Measurements from ENCODE around the gene VPS51.

VPS51 gene

GRCh38 chr11:65083134-65083833 is 12.7 kb upstream of the VPS51 start:
- peaks cover 18% of the 10 kb centered on the region for H3K79me2 ChIP-seq (ENCODE audit: insufficient read depth, low read length)
- H3K36me3 ChIP-seq (ENCODE audit: insufficient read depth, low read length), result peaks cover 72% of the 10 kb centered on the region
- no peak overlapping the region for H2AFZ ChIP-seq (ENCODE audit: low read length)

DNA sequence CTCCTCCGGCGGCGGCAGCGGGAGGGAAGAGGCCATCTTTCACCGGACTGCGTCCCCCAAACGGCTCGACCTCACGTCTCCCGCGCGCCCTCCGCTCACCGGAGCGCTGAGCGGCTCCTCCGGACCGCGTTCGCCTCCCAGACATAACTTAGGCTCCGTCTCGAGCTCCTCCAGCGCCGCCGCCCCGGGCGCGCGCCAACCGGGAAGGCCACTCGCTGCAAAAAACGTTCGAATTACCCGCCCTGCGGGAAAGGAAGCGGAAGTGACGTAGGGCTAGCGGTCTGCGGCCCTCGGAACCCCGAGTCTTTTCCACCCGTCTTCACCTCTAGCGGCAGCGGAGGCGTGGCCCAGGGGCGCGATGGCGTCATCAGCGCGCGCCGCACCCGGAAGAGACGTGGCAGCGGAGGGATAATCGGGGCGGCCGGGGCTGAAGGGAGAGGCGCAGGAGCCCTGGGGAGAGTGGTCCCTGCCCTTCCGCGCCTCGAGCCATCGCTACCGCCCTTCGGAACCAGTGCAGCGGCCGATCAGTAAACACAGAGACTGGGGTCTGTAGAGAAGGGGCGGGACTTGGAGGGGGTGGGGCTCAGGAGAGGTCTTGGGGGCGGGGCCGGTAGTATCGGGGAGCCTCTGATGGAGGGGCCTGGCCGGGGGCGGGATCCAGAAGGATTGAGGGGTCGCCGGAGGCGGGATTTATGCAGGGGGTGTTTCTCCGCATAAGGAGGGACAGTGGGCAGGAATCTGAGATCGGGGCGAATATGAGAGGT is 12.0 kb upstream of the VPS51 start, which contains the start of the genes CDCA5 and ZFPL1:
Gene CDCA5, minus strand, starts transcription at position 207 of the 764 bp plus-strand sequence. Its CDS starts 62 bp downstream, at position 145.
Gene ZFPL1, plus strand, starts transcription at position 389 of the 764 bp plus-strand sequence. CDS start 477 bp downstream, outside the sequence.
- Histone ChIP-seq H3K27ac (ENCODE audit: low read depth, low read length, poor library complexity, severe bottlenecking) (peak within 1 kb of the TSS; percentile 62), H2AFZ (ENCODE audit: low read length) (no peak within 1 kb of the TSS), H3K9me2 (ENCODE audit: low read depth, low read length) (no peaks in the 10 kb centered on the region), H3K4me3 (ENCODE audit: low read depth, low read length, poor library complexity, severe bottlenecking) (peak within 1 kb of the TSS; percentile 97), H4K20me1 (ENCODE audit: insufficient read depth, low read length) (no peaks in the 10 kb centered on the region), H3K9me3 (ENCODE audit: low read length) (no peaks in the 10 kb centered on the region), H3K9ac (ENCODE audit: low read length) (peak within 1 kb of the TSS; percentile 98), H3K79me2 (ENCODE audit: insufficient read depth, low read length) (peaks cover 18% of the 10 kb centered on the region), H3K4me1 (ENCODE audit: insufficient read depth, low read length, severe bottlenecking) (peaks cover 42% of the 10 kb centered on the region), H3K36me3 (ENCODE audit: insufficient read depth, low read length) (peaks cover 68% of the 10 kb centered on the region), H3K27me3 (ENCODE audit: insufficient read depth, low read length) (no peaks in the 10 kb centered on the region), H3F3A (ENCODE audit: insufficient read depth, low read length) (no peaks in the 10 kb centered on the region), H3K4me2 (ENCODE audit: low read length) (peak within 1 kb of the TSS; percentile 98)
- TF ChIP-seq, protein P1, sequence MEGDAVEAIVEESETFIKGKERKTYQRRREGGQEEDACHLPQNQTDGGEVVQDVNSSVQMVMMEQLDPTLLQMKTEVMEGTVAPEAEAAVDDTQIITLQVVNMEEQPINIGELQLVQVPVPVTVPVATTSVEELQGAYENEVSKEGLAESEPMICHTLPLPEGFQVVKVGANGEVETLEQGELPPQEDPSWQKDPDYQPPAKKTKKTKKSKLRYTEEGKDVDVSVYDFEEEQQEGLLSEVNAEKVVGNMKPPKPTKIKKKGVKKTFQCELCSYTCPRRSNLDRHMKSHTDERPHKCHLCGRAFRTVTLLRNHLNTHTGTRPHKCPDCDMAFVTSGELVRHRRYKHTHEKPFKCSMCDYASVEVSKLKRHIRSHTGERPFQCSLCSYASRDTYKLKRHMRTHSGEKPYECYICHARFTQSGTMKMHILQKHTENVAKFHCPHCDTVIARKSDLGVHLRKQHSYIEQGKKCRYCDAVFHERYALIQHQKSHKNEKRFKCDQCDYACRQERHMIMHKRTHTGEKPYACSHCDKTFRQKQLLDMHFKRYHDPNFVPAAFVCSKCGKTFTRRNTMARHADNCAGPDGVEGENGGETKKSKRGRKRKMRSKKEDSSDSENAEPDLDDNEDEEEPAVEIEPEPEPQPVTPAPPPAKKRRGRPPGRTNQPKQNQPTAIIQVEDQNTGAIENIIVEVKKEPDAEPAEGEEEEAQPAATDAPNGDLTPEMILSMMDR (IDR thresholded peaks at IDR 0.05; ENCODE audit: low read length), result no peak
- TF ChIP-seq EZH2 (IDR thresholded peaks at IDR 0.05; ENCODE audit: borderline replicate concordance, low read length), result no peak

More at GRCh38 chr11:65083134-65083833, 12.7 kb upstream of the VPS51 start:
- no peak for TF ChIP-seq EZH2 (IDR thresholded peaks at IDR 0.05; ENCODE audit: borderline replicate concordance, low read length)
- TF ChIP-seq, protein P1 (IDR thresholded peaks at IDR 0.05; ENCODE audit: low read length), result no peak
- no peaks in the 10 kb centered on the region for H3K9me2 ChIP-seq (ENCODE audit: low read depth, low read length)
- peak overlapping the region; percentile 98 for H3K4me2 ChIP-seq (ENCODE audit: low read length)
- H4K20me1 ChIP-seq (ENCODE audit: insufficient read depth, low read length), result no peaks in the 10 kb centered on the region
- no peaks in the 10 kb centered on the region for H3K27me3 ChIP-seq (ENCODE audit: insufficient read depth, low read length)
- H3K4me1 ChIP-seq (ENCODE audit: insufficient read depth, low read length, severe bottlenecking), result peaks cover 49% of the 10 kb centered on the region
- H3F3A ChIP-seq (ENCODE audit: insufficient read depth, low read length), result no peaks in the 10 kb centered on the region
- no peaks in the 10 kb centered on the region for H3K9me3 ChIP-seq (ENCODE audit: low read length)
- peak overlapping the region; percentile 98 for H3K9ac ChIP-seq (ENCODE audit: low read length)
- peak overlapping the region; percentile 62 for H3K27ac ChIP-seq (ENCODE audit: low read depth, low read length, poor library complexity, severe bottlenecking)
- peak overlapping the region; percentile 97 for H3K4me3 ChIP-seq (ENCODE audit: low read depth, low read length, poor library complexity, severe bottlenecking)

DNA sequence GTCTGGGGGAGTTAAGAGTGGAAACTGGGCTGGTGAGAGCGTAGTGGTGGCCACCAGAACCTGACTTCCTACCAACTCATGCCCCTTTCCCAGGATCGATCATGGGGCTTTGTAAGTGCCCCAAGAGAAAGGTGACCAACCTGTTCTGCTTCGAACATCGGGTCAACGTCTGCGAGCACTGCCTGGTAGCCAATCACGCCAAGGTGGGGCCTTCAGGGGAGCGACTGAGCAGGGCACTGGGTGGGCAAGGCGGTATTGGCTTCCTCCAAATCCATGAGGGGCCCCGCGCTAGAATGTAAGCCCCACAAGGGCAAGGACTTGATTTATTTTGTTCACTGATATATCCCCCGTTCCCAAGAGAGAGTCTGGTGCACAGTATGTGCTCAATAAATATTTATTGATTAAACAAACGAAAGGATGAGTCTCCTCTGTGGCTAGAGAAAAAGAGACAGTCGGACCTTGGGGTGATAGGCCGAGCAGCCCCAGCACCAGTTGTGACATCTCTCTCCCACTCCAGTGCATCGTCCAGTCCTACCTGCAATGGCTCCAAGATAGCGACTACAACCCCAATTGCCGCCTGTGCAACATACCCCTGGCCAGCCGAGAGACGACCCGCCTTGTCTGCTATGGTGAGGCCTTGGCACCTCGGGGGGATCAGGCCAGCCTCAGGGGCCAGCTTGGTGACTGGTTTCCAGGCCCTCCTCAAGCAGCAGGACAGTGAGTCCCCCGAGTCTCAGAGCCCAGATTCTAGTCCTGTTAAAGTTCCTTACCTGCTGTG is 11.2 kb upstream of the VPS51 start:
- no peaks in the 10 kb centered on the region for H3K9me3 ChIP-seq (ENCODE audit: low read length)
- H3K9me2 ChIP-seq (ENCODE audit: low read depth, low read length), result no peaks in the 10 kb centered on the region
- H3K9ac ChIP-seq (ENCODE audit: low read length), result peak overlapping the region; percentile 98
- peak overlapping the region; percentile 97 for H3K4me3 ChIP-seq (ENCODE audit: low read depth, low read length, poor library complexity, severe bottlenecking)
- peak overlapping the region; percentile 98 for H3K4me2 ChIP-seq (ENCODE audit: low read length)
- peaks cover 18% of the 10 kb centered on the region for H3K79me2 ChIP-seq (ENCODE audit: insufficient read depth, low read length)
- H4K20me1 ChIP-seq (ENCODE audit: insufficient read depth, low read length), result no peaks in the 10 kb centered on the region
- H3K27ac ChIP-seq (ENCODE audit: low read depth, low read length, poor library complexity, severe bottlenecking), result peak overlapping the region; percentile 51
- no peaks in the 10 kb centered on the region for H3K27me3 ChIP-seq (ENCODE audit: insufficient read depth, low read length)
- H3K4me1 ChIP-seq (ENCODE audit: insufficient read depth, low read length, severe bottlenecking), result peaks cover 38% of the 10 kb centered on the region
- peaks cover 63% of the 10 kb centered on the region for H3K36me3 ChIP-seq (ENCODE audit: insufficient read depth, low read length)
- TF ChIP-seq, protein P1 (IDR thresholded peaks at IDR 0.05; ENCODE audit: low read length), result no peak
- TF ChIP-seq EZH2 (IDR thresholded peaks at IDR 0.05; ENCODE audit: borderline replicate concordance, low read length), result no peak
- no peak overlapping the region for H2AFZ ChIP-seq (ENCODE audit: low read length)
- H3F3A ChIP-seq (ENCODE audit: insufficient read depth, low read length), result no peaks in the 10 kb centered on the region
